DND-41 (cell line): ENCODE measurements around the gene ZNF212.

Experiments
- EZH2 ChIP-seq: IDR thresholded peaks from 3 replicates; pipeline ENCODE4 v1.6.1; 2012; ENCODE audit warnings: borderline replicate concordance, low read depth, mild to moderate bottlenecking, moderate library complexity, low read length, inconsistent platforms; ENCODE audit not compliant: severe bottlenecking
- TF ChIP-seq, protein P1 (sequence below): IDR thresholded peaks from 2 replicates; pipeline ENCODE4 v1.5.1; 2012; ENCODE audit warnings: borderline replicate concordance, low read length, moderate library complexity, mild to moderate bottlenecking; ENCODE audit not compliant: poor library complexity, severe bottlenecking; ENCODE audit errors: extremely low read depth

DNA sequence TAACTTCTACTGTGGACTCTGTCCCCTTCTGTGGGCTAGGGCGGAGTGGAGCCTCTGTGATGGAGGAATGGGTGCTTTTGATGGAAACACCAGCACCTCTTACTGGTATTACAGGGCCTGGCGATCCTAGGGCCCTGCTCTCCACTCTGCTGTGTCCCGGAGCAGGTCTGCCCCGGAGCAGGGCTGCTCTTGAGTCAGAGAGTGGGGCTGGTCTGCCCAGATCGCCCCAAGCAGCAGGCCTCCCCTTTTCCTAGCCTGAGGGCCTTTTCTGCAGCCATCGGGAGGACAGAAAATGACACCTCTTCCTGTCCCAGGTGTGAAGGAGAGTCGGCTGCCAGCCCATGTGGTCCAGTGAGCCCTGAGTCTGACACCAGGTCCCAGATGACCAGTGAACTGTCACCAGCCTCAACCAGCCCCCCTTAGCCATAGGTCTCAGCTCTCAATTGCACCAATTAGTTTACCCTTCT, 42.7 kb upstream of the ZNF212 start:
- TF ChIP-seq, protein P1, sequence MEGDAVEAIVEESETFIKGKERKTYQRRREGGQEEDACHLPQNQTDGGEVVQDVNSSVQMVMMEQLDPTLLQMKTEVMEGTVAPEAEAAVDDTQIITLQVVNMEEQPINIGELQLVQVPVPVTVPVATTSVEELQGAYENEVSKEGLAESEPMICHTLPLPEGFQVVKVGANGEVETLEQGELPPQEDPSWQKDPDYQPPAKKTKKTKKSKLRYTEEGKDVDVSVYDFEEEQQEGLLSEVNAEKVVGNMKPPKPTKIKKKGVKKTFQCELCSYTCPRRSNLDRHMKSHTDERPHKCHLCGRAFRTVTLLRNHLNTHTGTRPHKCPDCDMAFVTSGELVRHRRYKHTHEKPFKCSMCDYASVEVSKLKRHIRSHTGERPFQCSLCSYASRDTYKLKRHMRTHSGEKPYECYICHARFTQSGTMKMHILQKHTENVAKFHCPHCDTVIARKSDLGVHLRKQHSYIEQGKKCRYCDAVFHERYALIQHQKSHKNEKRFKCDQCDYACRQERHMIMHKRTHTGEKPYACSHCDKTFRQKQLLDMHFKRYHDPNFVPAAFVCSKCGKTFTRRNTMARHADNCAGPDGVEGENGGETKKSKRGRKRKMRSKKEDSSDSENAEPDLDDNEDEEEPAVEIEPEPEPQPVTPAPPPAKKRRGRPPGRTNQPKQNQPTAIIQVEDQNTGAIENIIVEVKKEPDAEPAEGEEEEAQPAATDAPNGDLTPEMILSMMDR = no peak
- no peak for TF ChIP-seq EZH2
